ENCODE data around the gene POR. TPM values are rescaled to one million over a fixed set of nuclear protein-coding genes. Genes with fewer than 3 reads are reported as not detected.
"Not testable (repeated sequence)": the region's sequence is repeated elsewhere in the genome, so short reads cannot be mapped to it uniquely, and the experiment has no call there.

The POR gene
- total and polyA plus RNA-seq, 10 donors, result 49.1 to 170 (median 117) TPM

DNA sequence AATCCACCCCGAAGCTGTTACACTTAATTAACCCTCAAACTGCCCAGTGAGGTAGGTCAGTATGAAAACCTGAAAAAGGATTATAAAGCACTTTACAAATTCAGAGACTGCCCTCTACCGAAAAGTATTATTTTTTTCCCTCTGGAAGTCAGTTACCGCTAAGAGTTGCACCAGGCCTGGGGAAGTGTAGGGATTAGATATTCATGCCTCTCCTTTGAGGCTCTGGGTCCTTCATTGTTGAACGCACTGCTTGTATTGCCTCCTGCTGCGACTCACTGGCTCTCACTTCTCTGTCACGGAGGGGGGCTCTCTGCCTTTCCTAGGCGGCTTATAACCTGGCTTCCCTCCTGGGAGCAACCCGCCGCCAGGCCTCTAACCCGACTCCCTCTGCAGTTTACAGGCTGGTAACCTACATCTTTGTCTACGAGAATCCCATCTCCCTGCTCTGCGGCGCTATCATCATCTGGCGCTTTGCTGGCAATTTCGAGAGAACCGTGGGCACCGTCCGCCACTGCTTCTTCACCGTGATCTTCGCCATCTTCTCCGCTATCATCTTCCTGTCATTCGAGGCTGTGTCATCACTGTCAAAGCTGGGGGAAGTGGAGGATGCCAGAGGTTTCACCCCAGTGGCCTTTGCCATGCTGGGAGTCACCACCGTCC, 33.4 kb upstream of the POR start:
- H3K9me3 ChIP-seq, result no peaks in the 10 kb centered on the region
- H3K4me1 ChIP-seq, result peaks cover 6 to 71% (median 39%) of the 10 kb centered on the region in 6 donors
- H3K27ac ChIP-seq, result no peak overlapping the region
- no peak for DNase-seq
- peaks cover 0 to 64% (median 53%) of the 10 kb centered on the region in 6 donors for H3K36me3 ChIP-seq
- TF ChIP-seq POLR2AphosphoS5 (IDR thresholded peaks at IDR 0.05), result no peak
- TF ChIP-seq, protein P1, sequence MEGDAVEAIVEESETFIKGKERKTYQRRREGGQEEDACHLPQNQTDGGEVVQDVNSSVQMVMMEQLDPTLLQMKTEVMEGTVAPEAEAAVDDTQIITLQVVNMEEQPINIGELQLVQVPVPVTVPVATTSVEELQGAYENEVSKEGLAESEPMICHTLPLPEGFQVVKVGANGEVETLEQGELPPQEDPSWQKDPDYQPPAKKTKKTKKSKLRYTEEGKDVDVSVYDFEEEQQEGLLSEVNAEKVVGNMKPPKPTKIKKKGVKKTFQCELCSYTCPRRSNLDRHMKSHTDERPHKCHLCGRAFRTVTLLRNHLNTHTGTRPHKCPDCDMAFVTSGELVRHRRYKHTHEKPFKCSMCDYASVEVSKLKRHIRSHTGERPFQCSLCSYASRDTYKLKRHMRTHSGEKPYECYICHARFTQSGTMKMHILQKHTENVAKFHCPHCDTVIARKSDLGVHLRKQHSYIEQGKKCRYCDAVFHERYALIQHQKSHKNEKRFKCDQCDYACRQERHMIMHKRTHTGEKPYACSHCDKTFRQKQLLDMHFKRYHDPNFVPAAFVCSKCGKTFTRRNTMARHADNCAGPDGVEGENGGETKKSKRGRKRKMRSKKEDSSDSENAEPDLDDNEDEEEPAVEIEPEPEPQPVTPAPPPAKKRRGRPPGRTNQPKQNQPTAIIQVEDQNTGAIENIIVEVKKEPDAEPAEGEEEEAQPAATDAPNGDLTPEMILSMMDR (IDR thresholded peaks at IDR 0.05 in 8 of 11, conservative IDR thresholded peaks at IDR 0.05 in 3 of 11), result no peak
- no peak for TF ChIP-seq POLR2A (IDR thresholded peaks at IDR 0.05)
- no peaks in the 10 kb centered on the region for H3K27me3 ChIP-seq (replicated peaks in 1 of 7)
- no peak overlapping the region for H3K4me3 ChIP-seq
- intact Hi-C loops (cut with DNase I; ENCODE audit: low total_unique reads), result no loop called here
- 88 to 93% (median 90%) methylated on average over 23 of the region's 23 CpGs for WGBS, 5 donors

DNA sequence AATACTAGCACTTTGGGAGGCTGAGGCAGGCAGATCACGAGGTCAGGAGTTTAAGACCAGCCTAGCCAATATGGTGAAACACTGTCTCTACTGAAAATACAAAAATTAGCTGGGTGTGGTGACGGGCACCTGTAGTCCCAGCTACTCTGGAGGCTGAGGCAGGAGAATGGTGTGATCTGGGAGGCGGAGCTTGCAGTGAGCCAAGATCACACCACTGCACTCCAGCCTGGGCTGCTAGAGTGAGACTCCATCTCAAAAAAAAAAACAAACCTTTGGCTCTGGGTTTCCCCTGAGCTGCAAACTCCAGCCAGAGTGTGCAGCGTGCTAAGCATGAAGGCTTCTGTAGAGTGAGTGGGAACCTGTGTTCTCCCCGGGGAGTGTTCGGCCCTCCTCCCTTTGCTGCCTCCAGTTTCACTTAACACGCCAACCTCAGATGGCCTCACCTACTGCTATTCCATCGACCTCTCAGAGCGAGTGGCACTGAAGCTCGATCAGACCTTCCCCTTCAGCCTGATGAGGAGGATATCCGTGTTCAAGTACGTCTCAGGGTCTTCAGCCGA, 31.6 kb upstream of the POR start:
- H3K4me3 ChIP-seq; intact Hi-C loops (cut with DNase I; ENCODE audit: low total_unique reads); H3K27ac ChIP-seq; DNase-seq; H3K27me3 ChIP-seq (replicated peaks in 1 of 7); H3K9me3 ChIP-seq: not testable (repeated sequence)
- Histone ChIP-seq H3K4me1 (peaks cover 6 to 54% (median 29%) of the 10 kb centered on the region in 6 donors), H3K36me3 (peaks cover 0 to 82% (median 68%) of the 10 kb centered on the region in 6 donors)
- WGBS, 5 donors, result 82 to 86% (median 85%) methylated on average over 13 of the region's 13 CpGs

DNA sequence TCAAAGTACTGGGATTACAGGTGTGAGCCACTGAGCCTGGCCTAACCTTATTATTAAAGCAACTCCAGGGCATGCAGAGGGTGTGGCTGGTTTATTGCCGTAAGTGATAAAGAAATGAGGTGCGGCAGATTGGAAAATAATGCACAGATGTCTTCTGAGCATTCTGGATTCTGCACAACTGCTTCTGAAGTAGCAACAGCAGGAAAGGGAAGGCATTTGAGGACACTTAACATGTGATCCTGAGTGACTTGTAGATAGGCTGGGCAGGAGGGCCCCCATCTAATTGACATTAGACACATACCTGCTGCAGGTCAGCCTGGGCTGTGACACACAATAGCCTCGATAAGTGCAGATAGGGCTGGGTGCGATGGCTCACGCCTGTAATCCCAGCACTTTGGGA, 30.5 kb upstream of the POR start:
- intact Hi-C loops (cut with DNase I; ENCODE audit: low total_unique reads), result no loop called here

DNA sequence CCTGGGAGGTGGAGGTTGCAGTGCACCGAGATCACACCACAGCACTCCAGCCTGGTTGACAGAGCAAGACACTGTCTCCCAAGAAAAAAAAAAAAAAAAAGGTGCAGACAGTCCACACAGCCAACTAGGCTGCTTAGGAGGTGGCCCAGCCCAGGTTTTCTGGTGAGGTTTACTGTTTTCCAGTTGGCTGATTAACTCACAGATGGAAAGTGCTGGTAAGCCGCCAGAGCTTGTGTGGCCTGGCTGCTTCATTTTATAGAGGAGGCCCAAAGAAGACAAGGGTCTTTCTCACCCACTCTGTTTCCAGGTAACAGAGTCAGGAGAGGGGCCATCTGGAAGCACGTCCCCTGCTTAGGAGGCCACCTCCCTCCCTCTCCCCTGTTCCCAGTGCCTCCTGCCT, 29.9 kb upstream of the POR start:
- H3K9me3 ChIP-seq, result no peaks in the 10 kb centered on the region
- H3K27me3 ChIP-seq (replicated peaks in 1 of 7), result no peaks in the 10 kb centered on the region
- 89 to 97% (median 93%) methylated on average over 3 of the region's 3 CpGs for WGBS, 5 donors
- H3K36me3 ChIP-seq, result peaks cover 0 to 97% (median 71%) of the 10 kb centered on the region in 6 donors
- intact Hi-C loops (cut with DNase I; ENCODE audit: low total_unique reads), result no loop called here
- peaks cover 3 to 42% (median 19%) of the 10 kb centered on the region in 6 donors for H3K4me1 ChIP-seq
- H3K4me3 ChIP-seq, result no peak overlapping the region
- no peak for DNase-seq
- H3K27ac ChIP-seq, result no peak overlapping the region
- no peak for TF ChIP-seq POLR2A (IDR thresholded peaks at IDR 0.05)
- TF ChIP-seq, protein P1 (IDR thresholded peaks at IDR 0.05 in 8 of 11, conservative IDR thresholded peaks at IDR 0.05 in 3 of 11), result no peak
- no peak for TF ChIP-seq POLR2AphosphoS5 (IDR thresholded peaks at IDR 0.05)

More for the DNA sequence above, 30.5 kb upstream of the POR start:
- no peaks in the 10 kb centered on the region for H3K27me3 ChIP-seq (replicated peaks in 1 of 7)
- 93 to 98% (median 97%) methylated on average over 5 of the region's 5 CpGs for WGBS, 5 donors
- H3K4me1 ChIP-seq, result peaks cover 6 to 47% (median 24%) of the 10 kb centered on the region in 6 donors
- DNase-seq, result no peak
- no peak overlapping the region for H3K4me3 ChIP-seq
- no peak for TF ChIP-seq POLR2AphosphoS5 (IDR thresholded peaks at IDR 0.05)
- TF ChIP-seq, protein P1 (IDR thresholded peaks at IDR 0.05 in 8 of 11, conservative IDR thresholded peaks at IDR 0.05 in 3 of 11), result no peak
- no peak for TF ChIP-seq POLR2A (IDR thresholded peaks at IDR 0.05)
- H3K9me3 ChIP-seq, result no peaks in the 10 kb centered on the region
- H3K36me3 ChIP-seq, result peaks cover 0 to 93% (median 71%) of the 10 kb centered on the region in 6 donors
- H3K27ac ChIP-seq, result no peak overlapping the region
